NCI-H1417 (cell line): ENCODE results near the gene NLRC5.
"Not testable (repeated sequence)": the region's sequence is repeated elsewhere in the genome, so short reads cannot be mapped to it uniquely, and the experiment has no call there.

Source experiments
- DNase-seq, 3 experiments: peaks; one replicate each; lab custom pipeline; 2025; lab: John Stamatoyannopoulos, UW

Gene NLRC5

DNA sequence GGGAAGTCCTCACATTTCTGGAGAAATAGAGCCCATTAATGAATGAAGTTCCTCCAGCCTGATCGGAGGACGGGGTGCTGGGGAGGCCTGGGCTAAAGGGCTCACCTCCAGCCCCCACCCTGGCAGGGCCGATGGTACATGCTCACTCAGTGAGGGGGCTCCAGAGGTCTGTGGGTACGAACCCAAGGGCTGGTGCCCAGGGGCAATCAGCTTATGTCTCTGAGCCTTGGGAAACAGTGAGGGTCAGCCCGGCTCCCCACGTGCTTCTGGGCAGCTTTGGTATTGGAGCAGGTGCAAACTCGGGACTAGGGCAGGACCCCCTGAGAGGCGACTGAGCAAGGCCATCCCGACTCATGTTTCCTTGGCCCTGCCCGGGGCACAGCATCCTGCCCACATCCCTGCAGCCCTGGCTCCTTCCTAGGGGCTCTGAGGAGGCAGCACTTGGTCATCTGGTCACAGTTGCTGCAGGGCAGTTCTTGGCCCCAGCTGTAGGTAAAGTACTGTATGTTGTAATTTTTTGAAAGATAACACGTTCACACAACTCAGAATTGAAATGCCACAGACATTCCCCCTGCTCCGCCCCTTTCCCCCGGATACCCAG is 28.6 kb upstream of the NLRC5 start:
- no peak for DNase-seq

DNA sequence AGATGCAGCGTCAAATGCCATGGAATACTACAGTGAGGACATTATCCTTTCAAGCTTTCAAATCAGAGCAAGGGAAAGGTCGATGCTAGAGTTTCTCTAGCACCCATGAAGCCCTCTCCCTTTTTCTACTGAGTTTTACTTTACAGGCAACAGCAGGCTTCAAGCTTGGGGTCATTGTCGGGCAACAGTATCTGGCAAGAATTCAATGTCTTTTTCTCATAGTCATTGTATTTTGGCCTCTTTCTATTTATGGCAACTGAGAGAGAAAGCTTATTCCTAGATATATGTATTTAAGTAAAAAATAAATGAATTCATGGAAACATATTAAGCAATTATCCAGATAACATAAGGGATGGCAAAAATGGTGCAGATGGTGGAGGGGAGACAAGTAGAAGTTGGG is 28.0 kb upstream of the NLRC5 start:
- DNase-seq, result no peak

DNA sequence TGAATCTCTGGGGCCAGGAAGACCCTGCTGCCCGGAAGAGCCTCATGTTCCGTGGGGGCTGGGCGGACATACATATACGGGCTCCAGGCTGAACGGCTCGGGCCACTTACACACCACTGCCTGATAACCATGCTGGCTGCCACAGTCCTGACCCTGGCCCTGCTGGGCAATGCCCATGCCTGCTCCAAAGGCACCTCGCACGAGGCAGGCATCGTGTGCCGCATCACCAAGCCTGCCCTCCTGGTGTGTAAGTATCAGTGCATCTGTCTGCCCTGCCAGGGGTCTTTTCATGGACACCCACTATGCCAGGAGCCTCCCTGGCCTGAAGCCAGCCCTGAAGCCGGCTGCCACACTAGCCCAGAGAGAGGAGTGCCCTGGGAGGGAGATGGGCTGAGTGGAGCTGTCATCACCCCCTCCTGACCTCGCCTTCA is 27.5 kb upstream of the NLRC5 start, which contains the start of gene CETP:
Gene CETP, plus strand, starts transcription at position 100 of the 431 bp plus-strand sequence. Its CDS starts 30 bp downstream, at position 130.
- DNase-seq, result no peak

DNA sequence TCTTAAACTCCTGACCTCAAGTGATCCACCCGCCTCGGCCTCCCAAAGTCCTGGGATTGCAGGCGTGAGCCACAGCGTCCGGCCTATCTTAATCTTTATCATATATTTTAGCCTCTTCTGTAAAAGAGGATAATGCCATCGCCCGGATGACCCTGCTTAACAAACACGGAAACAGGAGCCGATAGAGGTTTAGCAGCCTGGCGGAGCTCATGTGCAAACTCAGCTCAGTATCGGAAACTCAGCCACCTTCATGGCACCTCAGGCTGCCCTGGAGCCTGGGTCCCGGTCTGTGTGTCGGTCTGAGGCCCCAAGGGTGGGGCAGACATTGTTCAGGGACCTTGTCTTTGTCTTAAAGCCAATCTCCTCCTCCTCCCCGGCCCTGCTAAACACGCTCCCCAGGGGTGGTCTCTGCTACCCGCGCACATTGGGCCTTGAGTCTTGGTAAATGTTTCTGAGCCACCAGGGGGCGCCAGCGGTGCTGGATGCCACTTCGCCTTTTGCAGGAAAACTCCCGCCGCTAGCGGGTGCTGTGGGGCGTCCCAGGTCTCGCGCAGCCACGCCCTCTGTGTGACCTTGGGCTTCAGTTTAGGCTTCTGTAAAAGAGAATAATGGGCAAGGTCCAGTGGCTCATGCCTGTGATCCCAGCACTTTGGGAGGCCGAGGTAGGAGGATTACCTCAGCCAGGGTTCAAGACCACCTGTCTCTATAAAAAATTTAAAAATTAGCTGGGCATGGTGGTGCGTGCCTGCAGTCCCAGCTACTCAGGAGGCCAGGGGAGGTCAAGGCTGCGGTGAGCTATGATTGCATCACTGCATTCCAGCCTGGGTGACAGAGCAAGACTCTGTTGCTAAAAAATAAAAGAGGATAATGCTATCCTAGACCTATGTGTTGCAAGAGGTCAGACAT is 24.9 kb upstream of the NLRC5 start:
- DNase-seq, result peak; percentile 1 to 47 (median 12)

DNA sequence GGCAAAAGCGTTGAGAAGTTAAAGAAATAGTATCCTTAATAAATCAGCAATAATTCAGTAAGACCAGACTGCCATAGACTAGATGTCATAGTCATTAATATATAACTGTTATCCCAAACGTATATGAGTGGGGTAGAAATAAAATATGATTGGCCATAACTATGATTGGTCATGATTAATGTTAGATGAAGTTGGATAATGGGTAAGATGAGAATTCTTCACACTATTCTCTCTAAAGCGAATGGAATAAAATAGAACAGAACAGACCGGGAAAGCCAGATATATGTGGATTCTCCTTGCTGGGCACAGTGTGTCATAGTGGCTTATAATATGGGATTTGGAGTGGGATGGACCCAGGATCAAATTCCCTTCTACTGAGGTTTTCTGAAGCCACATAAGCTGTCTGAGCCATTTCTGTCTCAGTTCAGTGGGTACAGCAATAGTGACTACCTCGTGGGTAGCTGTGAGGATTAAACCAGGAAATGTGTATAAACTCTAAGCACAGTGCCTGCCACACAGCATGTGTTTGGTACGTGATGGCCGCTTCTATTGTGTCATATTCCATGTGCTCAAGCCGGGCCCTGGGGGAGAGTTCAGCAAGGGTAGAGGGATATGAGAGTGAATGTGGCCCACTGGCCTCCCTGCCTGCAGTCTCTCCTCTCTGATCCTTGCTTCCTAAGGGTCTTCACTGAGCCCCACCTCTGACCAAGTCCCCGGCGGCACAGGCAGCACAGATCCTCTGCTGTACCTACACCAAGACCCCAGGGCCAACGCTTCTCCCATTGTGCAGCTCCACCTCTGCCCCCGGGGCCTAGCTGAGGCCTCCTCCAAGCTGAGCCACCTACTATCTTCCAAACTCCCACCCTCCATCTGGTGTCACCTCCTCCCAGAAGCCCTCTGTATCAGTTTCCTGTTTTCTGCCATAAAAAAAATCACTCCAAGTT is 23.9 kb upstream of the NLRC5 start:
- DNase-seq, result no peak

DNA sequence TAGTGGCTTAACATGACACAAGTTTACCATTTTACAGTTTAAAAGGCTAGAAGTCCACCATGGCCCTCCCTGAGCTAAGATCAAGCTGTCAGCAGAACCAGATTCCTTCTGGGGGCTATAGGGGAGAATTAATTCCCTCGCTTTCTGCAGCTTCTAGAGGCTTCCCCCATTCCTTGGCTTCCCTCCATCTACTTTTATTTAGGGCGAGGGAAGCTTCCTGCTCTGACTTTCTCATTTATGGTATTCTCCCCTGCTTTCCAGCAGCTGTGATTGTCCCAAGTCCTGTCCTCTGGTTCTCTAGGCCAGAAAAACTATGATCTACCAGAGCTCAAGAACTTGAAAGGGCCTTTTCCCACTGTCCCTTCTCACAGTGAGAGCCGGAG is 23.3 kb upstream of the NLRC5 start:
- no peak for DNase-seq

DNA sequence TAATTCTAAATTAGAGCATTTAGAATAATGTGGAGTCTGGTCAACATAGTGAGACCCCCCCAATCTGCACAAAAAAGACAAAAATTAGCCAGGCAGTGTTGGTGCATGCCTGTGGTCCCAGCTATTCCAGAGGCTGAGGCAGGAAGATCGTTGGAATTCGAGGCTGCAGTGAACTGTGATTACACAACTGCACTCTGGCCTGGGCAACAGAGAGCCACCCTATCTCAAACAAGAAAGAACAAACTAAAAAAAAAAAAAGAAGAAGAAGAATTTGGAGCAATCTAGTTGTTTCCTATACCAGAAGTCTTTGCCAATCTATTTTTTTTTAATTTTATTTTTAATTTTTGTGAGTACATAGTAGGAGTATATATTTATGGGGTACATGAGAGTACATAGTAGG is 21.6 kb upstream of the NLRC5 start:
- DNase-seq, result no peak

DNA sequence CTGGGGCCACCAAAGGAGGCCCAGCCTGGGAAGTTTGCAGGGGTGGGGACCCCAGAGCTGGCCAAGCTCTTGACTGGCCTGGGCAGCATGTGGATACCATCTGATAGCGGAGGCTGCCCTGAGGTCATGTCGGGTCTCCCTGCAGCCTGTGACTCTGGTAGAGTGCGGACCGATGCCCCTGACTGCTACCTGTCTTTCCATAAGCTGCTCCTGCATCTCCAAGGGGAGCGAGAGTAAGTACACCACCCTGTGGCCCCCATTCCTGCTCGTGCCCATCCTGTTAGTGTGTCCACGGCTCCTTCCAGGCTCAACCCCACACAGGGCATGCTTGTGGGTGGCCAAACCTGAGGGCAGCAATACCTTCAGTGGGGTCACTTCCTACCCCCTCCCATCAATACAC is 19.6 kb upstream of the NLRC5 start:
- no peak for DNase-seq

DNA sequence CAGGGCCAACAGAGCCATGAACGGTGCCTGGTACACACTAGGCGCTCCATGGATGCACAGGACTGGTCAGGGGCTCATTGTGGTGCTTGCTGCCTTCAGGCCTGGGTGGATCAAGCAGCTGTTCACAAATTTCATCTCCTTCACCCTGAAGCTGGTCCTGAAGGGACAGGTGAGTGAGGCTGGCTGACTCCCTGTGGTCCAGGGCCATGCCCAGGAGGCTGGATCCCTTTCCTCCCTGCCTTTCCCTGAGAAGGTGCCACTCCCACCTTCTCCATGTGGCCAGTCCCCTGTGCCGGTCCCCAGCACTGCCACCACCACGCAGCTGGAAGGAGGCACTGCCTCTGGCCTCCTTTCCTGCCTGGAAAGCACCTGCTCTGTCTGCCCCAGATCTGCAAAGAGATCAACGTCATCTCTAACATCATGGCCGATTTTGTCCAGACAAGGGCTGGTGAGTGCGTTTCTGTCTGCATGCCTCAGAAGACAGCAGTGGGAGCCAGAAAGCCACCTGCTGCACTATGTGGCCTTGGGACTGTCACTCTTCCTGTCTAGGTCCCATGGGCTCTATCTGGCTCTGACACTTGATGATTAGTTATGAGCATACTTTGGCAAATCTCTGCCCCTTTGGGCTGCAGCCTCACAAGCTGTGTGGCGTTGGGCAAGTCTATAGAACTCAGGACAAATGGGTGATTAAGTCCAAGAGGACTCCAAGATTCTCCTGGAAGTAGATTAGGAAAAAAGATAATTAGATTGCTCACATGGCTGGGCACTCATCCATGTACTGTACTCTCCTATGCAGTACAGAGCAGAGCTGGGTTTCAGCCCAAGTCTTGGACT is 18.2 kb upstream of the NLRC5 start:
- DNase-seq, result no peak

DNA sequence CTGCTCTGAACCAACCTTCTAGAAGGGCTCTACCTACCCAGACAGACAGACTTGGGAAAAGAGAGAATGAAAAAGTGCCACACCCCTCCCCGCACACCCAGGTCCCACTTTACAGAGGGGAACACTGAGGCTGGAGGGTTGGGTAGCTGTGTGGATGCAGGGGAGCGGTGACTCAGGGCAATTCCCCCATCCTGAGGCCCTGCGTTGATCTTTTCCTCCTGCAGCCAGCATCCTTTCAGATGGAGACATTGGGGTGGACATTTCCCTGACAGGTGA is 17.7 kb upstream of the NLRC5 start:
- no peak for DNase-seq

DNA sequence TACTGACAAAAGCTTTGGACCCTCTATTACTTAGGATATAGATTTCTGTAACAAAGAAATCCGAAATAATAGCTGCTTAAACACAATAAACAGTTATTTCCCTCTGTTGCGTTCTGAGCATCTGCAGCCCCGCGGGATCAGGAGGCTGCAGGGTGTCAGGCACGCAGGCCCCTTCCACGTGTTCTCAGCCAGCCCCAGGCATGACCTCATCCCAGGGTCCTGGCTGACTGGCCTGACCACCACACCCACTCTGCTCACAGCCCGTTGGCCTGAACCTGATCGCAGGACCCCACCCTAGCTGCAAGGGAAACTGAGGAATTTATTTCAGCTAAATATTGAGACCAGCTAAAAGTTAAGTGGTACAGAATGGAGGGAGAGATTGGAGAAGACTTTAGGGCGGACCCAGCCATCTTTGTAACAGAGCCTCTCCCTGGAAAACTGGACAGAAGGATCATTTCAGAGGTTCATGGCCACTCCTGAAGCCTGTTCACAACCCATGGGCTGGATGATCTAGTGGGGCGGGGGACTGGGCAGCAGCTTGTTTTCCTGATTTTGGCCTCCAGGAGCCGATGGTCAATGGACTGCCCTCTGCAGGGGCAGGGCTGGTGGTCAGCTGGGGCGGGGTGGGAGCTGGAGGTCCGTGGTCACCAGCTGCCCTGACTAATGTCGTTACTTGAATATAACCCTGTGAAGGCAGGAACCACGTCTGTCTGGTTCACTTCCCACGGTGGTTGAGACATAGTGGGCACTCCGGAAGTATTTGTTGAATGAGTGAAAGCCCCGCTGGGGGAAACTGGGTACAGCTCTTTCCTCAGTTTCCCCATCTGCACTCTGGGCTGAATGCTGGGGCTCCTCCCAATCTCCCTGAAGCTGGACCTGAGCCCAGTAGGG is 16.7 kb upstream of the NLRC5 start:
- DNase-seq, result no peak

DNA sequence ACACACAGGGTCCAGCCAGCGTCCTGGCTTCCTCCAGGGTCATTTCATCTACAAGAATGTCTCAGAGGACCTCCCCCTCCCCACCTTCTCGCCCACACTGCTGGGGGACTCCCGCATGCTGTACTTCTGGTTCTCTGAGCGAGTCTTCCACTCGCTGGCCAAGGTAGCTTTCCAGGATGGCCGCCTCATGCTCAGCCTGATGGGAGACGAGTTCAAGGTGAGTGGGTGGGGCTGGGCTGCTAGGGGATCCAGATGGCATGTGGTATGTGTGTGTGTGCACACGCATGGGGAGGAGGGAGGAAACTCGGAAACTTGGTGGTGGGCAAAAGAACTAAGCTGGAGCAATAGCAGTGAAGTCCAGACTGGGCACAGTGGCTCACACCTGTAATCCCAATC is 16.1 kb upstream of the NLRC5 start:
- no peak for DNase-seq

DNA sequence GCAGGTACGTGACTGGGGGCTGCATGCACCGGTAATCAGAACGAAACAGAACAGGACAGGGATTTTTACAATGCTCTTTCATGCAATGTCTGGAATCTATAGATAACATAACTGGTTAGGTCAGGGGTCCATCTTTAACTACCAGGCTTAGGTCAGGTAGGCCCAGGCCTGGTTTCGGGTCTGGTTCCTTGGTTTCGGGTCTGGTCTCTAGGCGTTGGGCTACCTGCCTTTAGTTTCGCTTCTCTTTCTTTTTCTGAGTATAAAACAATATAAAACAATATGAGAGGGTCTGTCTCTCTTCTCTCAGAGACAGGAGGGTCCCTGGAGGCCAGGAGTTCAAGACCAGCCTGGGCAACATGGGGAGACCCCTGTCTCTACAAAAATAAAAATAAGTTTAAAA is 15.5 kb upstream of the NLRC5 start:
- not testable (repeated sequence) for DNase-seq

DNA sequence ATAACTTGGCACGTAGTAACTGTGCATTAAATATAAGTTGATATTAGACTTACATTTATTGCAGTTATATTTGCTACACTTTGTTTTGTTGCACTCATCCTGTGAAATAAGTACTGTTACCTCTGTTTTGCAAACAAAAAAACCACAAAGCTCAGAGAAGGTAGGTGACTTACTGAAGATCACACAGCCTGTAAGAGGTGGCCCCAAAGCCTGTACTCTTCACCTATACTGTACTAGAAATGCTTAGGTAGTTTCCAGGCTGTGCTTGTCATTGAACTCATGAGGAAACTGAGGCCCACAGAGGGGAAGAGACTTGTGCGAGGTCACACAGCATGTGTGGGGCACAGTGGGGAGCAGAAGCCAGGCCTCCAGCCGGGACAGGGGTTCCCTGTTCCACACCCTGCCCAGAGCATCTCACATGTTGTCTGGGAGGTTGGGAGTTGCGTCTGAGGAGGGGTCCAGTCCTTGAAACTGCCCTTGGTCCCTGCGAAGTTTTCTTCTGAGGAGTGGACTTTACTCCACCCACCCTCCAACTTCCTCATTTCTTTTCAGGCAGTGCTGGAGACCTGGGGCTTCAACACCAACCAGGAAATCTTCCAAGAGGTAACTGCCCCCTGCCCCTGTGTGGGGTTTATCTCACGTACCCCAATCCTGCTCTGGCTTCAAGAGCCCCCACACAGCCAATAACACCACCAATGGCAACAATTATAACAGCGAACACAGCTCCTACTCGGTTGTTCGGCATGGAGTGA is 14.6 kb upstream of the NLRC5 start:
- no peak for DNase-seq

DNA sequence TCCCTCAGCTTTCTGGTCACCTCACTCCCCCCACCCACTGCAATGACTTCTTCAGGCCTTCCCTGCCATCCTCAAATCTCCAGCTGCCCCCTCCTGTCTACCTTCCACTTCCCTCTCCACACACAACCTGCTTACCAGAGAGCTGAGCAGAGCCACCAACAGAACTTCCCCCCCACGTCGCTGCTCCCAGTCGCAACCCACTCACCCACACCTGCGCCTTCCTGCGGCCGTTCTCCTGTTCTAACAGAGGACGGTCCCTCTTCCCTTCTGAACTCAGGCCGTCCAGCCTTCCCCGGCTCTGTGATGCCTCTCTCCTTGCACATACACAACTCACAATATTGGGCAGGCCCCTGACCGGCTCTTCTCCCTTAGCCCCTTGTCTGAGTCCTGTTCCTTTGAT is 13.6 kb upstream of the NLRC5 start:
- no peak for DNase-seq

DNA sequence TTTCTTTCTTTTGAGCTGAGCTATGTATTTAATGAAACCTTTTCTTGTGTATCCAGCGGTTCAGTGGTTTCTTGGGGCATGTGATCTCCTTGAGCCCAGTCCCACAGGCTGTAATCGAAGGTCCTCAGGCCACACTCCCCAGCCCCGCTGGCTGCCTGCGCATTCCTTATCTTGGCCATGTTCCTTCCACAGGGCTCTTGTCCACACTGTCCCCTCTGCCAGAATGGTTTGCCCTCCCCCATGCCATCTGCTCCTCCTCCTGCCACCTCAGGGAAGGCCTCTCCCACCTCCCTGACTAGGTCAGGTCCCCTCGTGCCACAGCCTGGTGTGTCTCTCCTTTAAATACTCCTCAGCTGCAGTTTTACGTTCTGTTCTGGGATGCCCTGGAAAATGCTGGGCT is 12.1 kb upstream of the NLRC5 start:
- no peak for DNase-seq

DNA sequence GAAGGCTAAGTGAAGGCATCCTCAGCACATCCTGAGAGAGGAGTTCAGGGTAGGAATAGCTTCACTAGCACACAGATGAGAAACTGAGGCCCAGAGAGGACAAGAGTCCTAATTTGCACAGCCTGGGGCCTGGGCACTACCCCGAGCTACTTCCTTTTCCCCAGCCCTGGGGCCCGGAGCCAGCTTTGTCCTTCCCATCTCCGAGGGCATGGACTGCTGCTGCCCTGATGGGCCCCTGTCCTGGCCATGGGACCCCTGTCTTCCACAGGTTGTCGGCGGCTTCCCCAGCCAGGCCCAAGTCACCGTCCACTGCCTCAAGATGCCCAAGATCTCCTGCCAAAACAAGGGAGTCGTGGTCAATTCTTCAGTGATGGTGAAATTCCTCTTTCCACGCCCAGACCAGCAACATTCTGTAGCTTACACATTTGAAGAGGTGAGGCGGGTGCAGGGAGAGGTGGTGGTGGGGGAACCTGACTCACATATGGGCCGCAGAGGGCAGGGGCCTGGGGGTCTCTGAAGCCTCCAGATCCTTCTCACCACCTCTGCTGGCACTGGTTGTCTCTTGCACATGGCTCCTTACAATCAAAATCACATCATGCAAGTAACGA is 11.4 kb upstream of the NLRC5 start:
- DNase-seq, result no peak

DNA sequence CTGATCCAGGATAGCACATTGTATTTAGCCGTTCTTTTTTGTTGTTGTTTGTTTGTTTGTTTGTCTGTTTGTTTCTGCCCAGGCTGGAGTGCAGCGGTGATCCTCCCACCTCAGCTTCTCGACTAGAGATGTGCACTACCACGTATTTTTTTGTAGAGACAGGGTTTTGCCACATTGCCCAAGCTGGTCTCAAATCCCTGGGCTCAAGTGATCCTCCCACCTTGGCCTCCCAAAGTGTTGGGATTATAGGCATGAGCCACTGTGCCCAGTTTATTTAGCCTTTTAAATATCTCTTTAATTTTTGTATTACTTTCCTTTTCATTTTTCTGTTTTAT is 9.2 kb upstream of the NLRC5 start:
- no peak for DNase-seq

DNA sequence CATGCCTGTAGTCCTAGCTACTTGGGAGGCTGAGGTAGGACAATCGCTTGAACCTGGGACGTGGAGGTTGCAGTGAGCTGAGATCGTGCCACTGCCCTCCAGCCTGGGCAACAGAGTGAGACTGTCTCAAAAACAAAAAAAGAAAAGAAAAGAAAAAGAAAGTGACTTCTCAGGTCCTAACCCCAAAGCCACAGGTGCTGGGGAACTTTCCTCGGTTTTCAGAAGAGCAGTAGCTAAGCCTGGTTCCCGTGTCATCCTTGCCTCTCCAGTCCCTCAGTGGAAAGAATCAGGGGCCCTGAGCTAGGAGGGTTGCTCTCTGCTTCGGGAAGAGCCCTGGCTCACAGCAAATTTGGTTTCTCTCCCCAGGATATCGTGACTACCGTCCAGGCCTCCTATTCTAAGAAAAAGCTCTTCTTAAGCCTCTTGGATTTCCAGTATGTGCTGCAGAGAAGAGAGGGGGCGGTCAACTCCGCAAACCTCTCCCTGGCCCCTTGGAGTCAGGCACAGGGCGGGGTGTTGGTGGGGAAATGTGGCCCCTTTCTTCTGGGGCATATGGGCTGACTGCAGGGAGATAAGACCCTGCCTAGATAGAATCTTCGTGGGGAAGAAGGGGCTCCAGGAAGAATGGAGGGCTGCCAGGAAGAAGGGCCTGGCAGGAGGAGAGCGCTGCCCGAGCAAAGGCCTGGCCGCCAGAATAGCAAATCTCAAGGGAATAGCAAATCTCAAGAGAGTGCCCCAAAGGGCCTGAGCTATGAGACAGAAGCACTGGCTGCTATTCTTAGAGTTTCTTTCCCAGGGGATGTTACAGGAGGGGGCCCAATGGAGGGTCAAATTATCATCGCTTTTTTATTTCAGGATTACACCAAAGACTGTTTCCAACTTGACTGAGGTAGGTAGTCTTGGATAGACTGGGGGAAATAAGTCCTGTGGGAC is 8.3 kb upstream of the NLRC5 start:
- DNase-seq, result no peak
